Measurements from ENCODE around the gene CNTN6. TPM values are rescaled to one million over a fixed set of nuclear protein-coding genes. Genes with fewer than 3 reads are reported as not detected.

The CNTN6 gene
- total and polyA plus RNA-seq, 2 experiments from 2014 or later = not detected

DNA sequence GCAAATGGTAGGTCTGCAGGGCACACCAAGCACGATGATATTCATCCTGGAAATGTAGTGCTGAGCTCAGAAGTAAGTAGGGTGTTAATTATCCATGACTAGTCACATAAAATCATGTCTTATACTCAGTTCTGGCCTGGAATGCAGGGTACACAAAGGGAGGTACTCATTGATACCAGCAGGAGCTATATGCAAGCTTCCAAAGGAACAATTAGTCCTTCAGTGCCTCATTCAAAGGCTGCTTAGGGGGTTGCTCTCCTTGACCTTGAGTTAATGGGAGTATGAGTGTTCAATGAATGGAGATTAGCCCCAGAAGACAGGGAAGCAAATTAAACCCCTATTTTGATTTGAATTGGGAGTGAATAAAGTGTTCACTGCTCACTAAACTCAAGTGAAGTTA, 38.3 kb downstream of the CNTN6 start (continued):
- TF ChIP-seq, protein P1, sequence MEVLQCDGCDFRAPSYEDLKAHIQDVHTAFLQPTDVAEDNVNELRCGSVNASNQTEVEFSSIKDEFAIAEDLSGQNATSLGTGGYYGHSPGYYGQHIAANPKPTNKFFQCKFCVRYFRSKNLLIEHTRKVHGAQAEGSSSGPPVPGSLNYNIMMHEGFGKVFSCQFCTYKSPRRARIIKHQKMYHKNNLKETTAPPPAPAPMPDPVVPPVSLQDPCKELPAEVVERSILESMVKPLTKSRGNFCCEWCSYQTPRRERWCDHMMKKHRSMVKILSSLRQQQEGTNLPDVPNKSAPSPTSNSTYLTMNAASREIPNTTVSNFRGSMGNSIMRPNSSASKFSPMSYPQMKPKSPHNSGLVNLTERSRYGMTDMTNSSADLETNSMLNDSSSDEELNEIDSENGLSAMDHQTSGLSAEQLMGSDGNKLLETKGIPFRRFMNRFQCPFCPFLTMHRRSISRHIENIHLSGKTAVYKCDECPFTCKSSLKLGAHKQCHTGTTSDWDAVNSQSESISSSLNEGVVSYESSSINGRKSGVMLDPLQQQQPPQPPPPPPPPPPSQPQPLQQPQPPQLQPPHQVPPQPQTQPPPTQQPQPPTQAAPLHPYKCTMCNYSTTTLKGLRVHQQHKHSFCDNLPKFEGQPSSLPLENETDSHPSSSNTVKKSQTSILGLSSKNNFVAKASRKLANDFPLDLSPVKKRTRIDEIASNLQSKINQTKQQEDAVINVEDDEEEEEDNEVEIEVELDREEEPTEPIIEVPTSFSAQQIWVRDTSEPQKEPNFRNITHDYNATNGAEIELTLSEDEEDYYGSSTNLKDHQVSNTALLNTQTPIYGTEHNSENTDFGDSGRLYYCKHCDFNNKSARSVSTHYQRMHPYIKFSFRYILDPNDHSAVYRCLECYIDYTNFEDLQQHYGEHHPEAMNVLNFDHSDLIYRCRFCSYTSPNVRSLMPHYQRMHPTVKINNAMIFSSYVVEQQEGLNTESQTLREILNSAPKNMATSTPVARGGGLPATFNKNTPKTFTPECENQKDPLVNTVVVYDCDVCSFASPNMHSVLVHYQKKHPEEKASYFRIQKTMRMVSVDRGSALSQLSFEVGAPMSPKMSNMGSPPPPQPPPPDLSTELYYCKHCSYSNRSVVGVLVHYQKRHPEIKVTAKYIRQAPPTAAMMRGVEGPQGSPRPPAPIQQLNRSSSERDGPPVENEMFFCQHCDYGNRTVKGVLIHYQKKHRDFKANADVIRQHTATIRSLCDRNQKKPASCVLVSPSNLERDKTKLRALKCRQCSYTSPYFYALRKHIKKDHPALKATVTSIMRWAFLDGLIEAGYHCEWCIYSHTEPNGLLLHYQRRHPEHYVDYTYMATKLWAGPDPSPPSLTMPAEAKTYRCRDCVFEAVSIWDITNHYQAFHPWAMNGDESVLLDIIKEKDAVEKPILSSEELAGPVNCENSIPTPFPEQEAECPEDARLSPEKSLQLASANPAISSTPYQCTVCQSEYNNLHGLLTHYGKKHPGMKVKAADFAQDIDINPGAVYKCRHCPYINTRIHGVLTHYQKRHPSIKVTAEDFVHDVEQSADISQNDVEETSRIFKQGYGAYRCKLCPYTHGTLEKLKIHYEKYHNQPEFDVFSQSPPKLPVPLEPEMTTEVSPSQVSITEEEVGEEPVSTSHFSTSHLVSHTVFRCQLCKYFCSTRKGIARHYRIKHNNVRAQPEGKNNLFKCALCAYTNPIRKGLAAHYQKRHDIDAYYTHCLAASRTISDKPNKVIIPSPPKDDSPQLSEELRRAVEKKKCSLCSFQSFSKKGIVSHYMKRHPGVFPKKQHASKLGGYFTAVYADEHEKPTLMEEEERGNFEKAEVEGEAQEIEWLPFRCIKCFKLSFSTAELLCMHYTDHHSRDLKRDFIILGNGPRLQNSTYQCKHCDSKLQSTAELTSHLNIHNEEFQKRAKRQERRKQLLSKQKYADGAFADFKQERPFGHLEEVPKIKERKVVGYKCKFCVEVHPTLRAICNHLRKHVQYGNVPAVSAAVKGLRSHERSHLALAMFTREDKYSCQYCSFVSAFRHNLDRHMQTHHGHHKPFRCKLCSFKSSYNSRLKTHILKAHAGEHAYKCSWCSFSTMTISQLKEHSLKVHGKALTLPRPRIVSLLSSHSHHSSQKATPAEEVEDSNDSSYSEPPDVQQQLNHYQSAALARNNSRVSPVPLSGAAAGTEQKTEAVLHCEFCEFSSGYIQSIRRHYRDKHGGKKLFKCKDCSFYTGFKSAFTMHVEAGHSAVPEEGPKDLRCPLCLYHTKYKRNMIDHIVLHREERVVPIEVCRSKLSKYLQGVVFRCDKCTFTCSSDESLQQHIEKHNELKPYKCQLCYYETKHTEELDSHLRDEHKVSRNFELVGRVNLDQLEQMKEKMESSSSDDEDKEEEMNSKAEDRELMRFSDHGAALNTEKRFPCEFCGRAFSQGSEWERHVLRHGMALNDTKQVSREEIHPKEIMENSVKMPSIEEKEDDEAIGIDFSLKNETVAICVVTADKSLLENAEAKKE (CRISPR knock-in tag; IDR thresholded peaks at IDR 0.05) = no peak
- no peak for TF ChIP-seq NANOG (IDR thresholded peaks at IDR 0.05; ENCODE audit: borderline replicate concordance)
- TF ChIP-seq, protein P2, sequence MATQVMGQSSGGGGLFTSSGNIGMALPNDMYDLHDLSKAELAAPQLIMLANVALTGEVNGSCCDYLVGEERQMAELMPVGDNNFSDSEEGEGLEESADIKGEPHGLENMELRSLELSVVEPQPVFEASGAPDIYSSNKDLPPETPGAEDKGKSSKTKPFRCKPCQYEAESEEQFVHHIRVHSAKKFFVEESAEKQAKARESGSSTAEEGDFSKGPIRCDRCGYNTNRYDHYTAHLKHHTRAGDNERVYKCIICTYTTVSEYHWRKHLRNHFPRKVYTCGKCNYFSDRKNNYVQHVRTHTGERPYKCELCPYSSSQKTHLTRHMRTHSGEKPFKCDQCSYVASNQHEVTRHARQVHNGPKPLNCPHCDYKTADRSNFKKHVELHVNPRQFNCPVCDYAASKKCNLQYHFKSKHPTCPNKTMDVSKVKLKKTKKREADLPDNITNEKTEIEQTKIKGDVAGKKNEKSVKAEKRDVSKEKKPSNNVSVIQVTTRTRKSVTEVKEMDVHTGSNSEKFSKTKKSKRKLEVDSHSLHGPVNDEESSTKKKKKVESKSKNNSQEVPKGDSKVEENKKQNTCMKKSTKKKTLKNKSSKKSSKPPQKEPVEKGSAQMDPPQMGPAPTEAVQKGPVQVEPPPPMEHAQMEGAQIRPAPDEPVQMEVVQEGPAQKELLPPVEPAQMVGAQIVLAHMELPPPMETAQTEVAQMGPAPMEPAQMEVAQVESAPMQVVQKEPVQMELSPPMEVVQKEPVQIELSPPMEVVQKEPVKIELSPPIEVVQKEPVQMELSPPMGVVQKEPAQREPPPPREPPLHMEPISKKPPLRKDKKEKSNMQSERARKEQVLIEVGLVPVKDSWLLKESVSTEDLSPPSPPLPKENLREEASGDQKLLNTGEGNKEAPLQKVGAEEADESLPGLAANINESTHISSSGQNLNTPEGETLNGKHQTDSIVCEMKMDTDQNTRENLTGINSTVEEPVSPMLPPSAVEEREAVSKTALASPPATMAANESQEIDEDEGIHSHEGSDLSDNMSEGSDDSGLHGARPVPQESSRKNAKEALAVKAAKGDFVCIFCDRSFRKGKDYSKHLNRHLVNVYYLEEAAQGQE (IDR thresholded peaks at IDR 0.05; ENCODE audit: unreplicated experiment) = no peak
- no peak for TF ChIP-seq ZNF114 (CRISPR knock-in tag; IDR thresholded peaks at IDR 0.05)
- TF ChIP-seq, protein P3, sequence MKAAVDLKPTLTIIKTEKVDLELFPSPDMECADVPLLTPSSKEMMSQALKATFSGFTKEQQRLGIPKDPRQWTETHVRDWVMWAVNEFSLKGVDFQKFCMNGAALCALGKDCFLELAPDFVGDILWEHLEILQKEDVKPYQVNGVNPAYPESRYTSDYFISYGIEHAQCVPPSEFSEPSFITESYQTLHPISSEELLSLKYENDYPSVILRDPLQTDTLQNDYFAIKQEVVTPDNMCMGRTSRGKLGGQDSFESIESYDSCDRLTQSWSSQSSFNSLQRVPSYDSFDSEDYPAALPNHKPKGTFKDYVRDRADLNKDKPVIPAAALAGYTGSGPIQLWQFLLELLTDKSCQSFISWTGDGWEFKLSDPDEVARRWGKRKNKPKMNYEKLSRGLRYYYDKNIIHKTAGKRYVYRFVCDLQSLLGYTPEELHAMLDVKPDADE (IDR thresholded peaks at IDR 0.05) = no peak
- TF ChIP-seq JUNB (IDR thresholded peaks at IDR 0.05; ENCODE audit: unreplicated experiment) = no peak

Data from GM23338 (cell line).